AG10803 (cell line): ENCODE measurements around the gene GC.

Source experiments
- DNase-seq: peaks from one replicate; pipeline ENCODE4 v3.0.0; 2010; ENCODE audit warnings: low read depth
- H3K4me3 ChIP-seq: 2 replicates; pipeline ENCODE4 v1.5.1; 2011; ENCODE audit warnings: mild to moderate bottlenecking, low read length, control low read depth
- CTCF ChIP-seq: conservative IDR thresholded peaks from 2 replicates; pipeline ENCODE4 v1.5.1; 2011; ENCODE audit warnings: mild to moderate bottlenecking, low read length, control low read depth, inconsistent platforms

The GC gene

GRCh38 chr4:71777891-71778290 lies 6.0 kb downstream of the GC start:
- DNase-seq: no peak
- H3K4me3 ChIP-seq: no peak overlapping the region
- no peak for TF ChIP-seq CTCF

- no peak for DNase-seq
- H3K4me3 ChIP-seq: no peak overlapping the region
- no peak for TF ChIP-seq CTCF
These were observed 8.4 kb downstream of the GC start for GRCh38 chr4:71775449-71775848.

DNA sequence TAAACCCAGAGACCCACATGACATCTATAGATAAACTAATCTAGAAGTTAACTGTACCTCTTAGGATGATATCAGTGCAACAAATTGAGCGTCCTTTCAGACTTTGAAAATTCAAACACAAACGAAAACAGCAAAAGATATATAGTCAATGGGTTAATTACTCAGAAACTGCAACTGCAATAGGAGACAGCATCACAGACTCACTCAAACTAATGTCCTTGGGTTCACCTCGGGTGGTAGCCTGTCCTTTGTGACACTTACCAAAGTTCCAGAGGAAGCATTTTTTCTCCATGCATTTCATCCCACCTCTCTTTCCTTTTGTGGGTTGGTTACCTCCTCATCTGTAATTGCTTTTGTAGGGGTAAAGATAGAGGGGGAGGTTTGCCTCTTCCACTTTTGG lies 9.7 kb downstream of the GC start:
- H3K4me3 ChIP-seq: no peak overlapping the region
- no peak for DNase-seq
- no peak for TF ChIP-seq CTCF

GRCh38 chr4:71773004-71773403 lies 10.9 kb downstream of the GC start:
- no peak for TF ChIP-seq CTCF
- DNase-seq: no peak

DNA sequence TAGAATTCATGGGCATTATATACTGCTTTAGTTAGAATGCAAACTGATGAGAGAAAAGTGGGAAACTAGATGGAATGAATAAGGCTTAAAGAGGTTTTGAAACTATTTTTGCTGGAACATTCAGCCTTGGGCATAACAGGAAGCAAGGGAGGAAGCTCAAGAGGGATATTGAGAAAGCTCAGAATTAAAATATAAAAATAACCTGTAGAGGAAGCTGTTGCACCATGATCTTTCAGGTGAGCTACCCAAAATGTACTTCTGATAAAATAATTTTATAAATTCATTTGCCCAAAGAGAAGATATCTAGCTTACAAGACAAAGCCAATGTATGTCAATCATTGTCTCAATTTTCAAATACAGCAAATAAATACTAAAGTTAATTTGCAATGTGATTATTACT lies 11.3 kb downstream of the GC start:
- no peak for TF ChIP-seq CTCF
- no peak for DNase-seq
- H3K4me3 ChIP-seq: no peak overlapping the region

More at GRCh38 chr4:71773004-71773403, 10.9 kb downstream of the GC start:
- H3K4me3 ChIP-seq: no peak overlapping the region

DNA sequence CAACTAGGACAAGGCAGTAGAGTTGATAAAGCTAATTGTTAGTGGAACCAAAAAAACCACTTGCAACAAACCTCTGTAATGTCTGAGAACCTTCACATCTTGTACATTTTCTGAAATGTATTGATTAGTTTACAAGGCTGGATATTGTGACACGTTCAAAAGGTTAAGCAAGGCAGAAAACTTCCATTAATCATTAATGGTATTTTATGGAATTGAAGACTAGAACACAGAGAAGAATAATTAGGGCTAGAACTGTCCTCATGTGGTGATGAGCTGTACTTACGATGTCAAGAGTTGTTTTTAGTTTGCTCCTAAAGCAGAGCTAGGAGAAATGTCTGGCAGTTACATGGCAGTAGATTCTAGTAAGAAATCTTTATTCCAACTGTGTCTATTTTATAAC lies 12.3 kb downstream of the GC start:
- no peak for TF ChIP-seq CTCF
- no peak for DNase-seq
- H3K4me3 ChIP-seq: no peak overlapping the region

- H3K4me3 ChIP-seq: no peak overlapping the region
- DNase-seq: no peak
- TF ChIP-seq CTCF: no peak
These were observed 14.4 kb downstream of the GC start for GRCh38 chr4:71769434-71769833.
